ENCODE results near the gene TUBA4B.

Gene TUBA4B

GRCh38 chr2:219252900-219253752 is at the start of gene TUBA4B:
Gene TUBA4B (plus strand): TSS chr2:219253243. CDS start chr2:219253408, 165 bp downstream.
- H3K4me1 ChIP-seq (ENCODE audit: control insufficient read depth in 2 of 2, insufficient read depth in 2 of 2, low read length in 2 of 2) = peaks cover 49 to 53% of the 10 kb centered on the region in 2 donors
- H3K9ac ChIP-seq (ENCODE audit: low read depth in 1 of 2, low read length in 2 of 2) = peak within 1 kb of the TSS; percentile 86 to 88
- peaks cover 11 to 18% of the 10 kb centered on the region in 2 donors for H3K36me3 ChIP-seq (ENCODE audit: control insufficient read depth in 2 of 2, insufficient read depth in 2 of 2, low read length in 2 of 2)
- H3K27me3 ChIP-seq (ENCODE audit: control insufficient read depth in 2 of 2, insufficient read depth in 2 of 2, low read length in 2 of 2) = no peaks in the 10 kb centered on the region
- H3K9me3 ChIP-seq (ENCODE audit: control insufficient read depth in 2 of 2, low read length in 2 of 2) = no peaks in the 10 kb centered on the region
- H3K27ac ChIP-seq (ENCODE audit: low read depth in 2 of 2, low read length in 2 of 2) = peak within 1 kb of the TSS; percentile 67 to 89
- peak within 1 kb of the TSS; percentile 68 to 89 for H3K4me3 ChIP-seq (ENCODE audit: low read length in 2 of 2)

GRCh38 chr2:219204425-219205164 is 48.4 kb upstream of the TUBA4B start:
- H3K9ac ChIP-seq (ENCODE audit: low read depth in 1 of 2, low read length in 2 of 2) = no peak overlapping the region
- no peak overlapping the region for H3K4me3 ChIP-seq (ENCODE audit: low read length in 2 of 2)
- H3K9me3 ChIP-seq (ENCODE audit: control insufficient read depth in 2 of 2, low read length in 2 of 2) = no peaks in the 10 kb centered on the region
- peaks cover 16 to 19% of the 10 kb centered on the region in 2 donors for H3K4me1 ChIP-seq (ENCODE audit: control insufficient read depth in 2 of 2, insufficient read depth in 2 of 2, low read length in 2 of 2)
- H3K36me3 ChIP-seq (ENCODE audit: control insufficient read depth in 2 of 2, insufficient read depth in 2 of 2, low read length in 2 of 2) = peaks cover 13 to 16% of the 10 kb centered on the region in 2 donors
- no peaks in the 10 kb centered on the region for H3K27me3 ChIP-seq (ENCODE audit: control insufficient read depth in 2 of 2, insufficient read depth in 2 of 2, low read length in 2 of 2)
- H3K27ac ChIP-seq (ENCODE audit: low read depth in 2 of 2, low read length in 2 of 2) = no peak overlapping the region

- Histone ChIP-seq H3K4me1 (ENCODE audit: control insufficient read depth in 2 of 2, insufficient read depth in 2 of 2, low read length in 2 of 2) (peaks cover 16 to 19% of the 10 kb centered on the region in 2 donors), H3K27me3 (ENCODE audit: control insufficient read depth in 2 of 2, insufficient read depth in 2 of 2, low read length in 2 of 2) (no peaks in the 10 kb centered on the region), H3K9ac (ENCODE audit: low read depth in 1 of 2, low read length in 2 of 2) (no peak overlapping the region), H3K36me3 (ENCODE audit: control insufficient read depth in 2 of 2, insufficient read depth in 2 of 2, low read length in 2 of 2) (peaks cover 17 to 18% of the 10 kb centered on the region in 2 donors), H3K27ac (ENCODE audit: low read depth in 2 of 2, low read length in 2 of 2) (no peak overlapping the region), H3K4me3 (ENCODE audit: low read length in 2 of 2) (no peak overlapping the region), H3K9me3 (ENCODE audit: control insufficient read depth in 2 of 2, low read length in 2 of 2) (no peaks in the 10 kb centered on the region)
These were observed 47.9 kb upstream of the TUBA4B start for GRCh38 chr2:219205165-219205538.

- peak overlapping the region; percentile 71 to 93 for H3K4me3 ChIP-seq (ENCODE audit: low read length in 2 of 2)
- peak overlapping the region; percentile 92 to 98 for H3K9ac ChIP-seq (ENCODE audit: low read depth in 1 of 2, low read length in 2 of 2)
These were observed 47.1 kb upstream of the TUBA4B start for GRCh38 chr2:219205981-219206327.

GRCh38 chr2:219206328-219207133 is 46.5 kb upstream of the TUBA4B start, which contains the start of gene ZFAND2B:
Gene ZFAND2B (plus strand): TSS chr2:219206782. CDS start chr2:219206988, 206 bp downstream.
- H3K27ac ChIP-seq (ENCODE audit: low read depth in 2 of 2, low read length in 2 of 2) = peak within 1 kb of the TSS; percentile 94 to 98
- peak within 1 kb of the TSS; percentile 92 to 98 for H3K9ac ChIP-seq (ENCODE audit: low read depth in 1 of 2, low read length in 2 of 2)
- H3K27me3 ChIP-seq (ENCODE audit: control insufficient read depth in 2 of 2, insufficient read depth in 2 of 2, low read length in 2 of 2) = no peaks in the 10 kb centered on the region
- H3K4me3 ChIP-seq (ENCODE audit: low read length in 2 of 2) = peak within 1 kb of the TSS; percentile 71 to 93
- H3K36me3 ChIP-seq (ENCODE audit: control insufficient read depth in 2 of 2, insufficient read depth in 2 of 2, low read length in 2 of 2) = peaks cover 18 to 28% of the 10 kb centered on the region in 2 donors
- peaks cover 16 to 19% of the 10 kb centered on the region in 2 donors for H3K4me1 ChIP-seq (ENCODE audit: control insufficient read depth in 2 of 2, insufficient read depth in 2 of 2, low read length in 2 of 2)
- H3K9me3 ChIP-seq (ENCODE audit: control insufficient read depth in 2 of 2, low read length in 2 of 2) = no peaks in the 10 kb centered on the region

More at GRCh38 chr2:219205981-219206327, 47.1 kb upstream of the TUBA4B start:
- peaks cover 16 to 19% of the 10 kb centered on the region in 2 donors for H3K4me1 ChIP-seq (ENCODE audit: control insufficient read depth in 2 of 2, insufficient read depth in 2 of 2, low read length in 2 of 2)
- peak overlapping the region; percentile 94 to 98 for H3K27ac ChIP-seq (ENCODE audit: low read depth in 2 of 2, low read length in 2 of 2)
- H3K9me3 ChIP-seq (ENCODE audit: control insufficient read depth in 2 of 2, low read length in 2 of 2) = no peaks in the 10 kb centered on the region
- no peaks in the 10 kb centered on the region for H3K27me3 ChIP-seq (ENCODE audit: control insufficient read depth in 2 of 2, insufficient read depth in 2 of 2, low read length in 2 of 2)
- H3K36me3 ChIP-seq (ENCODE audit: control insufficient read depth in 2 of 2, insufficient read depth in 2 of 2, low read length in 2 of 2) = peaks cover 18 to 25% of the 10 kb centered on the region in 2 donors

GRCh38 chr2:219207134-219207883 is 45.7 kb upstream of the TUBA4B start:
- peaks cover 18 to 28% of the 10 kb centered on the region in 2 donors for H3K36me3 ChIP-seq (ENCODE audit: control insufficient read depth in 2 of 2, insufficient read depth in 2 of 2, low read length in 2 of 2)
- H3K27me3 ChIP-seq (ENCODE audit: control insufficient read depth in 2 of 2, insufficient read depth in 2 of 2, low read length in 2 of 2) = no peaks in the 10 kb centered on the region
- H3K9ac ChIP-seq (ENCODE audit: low read depth in 1 of 2, low read length in 2 of 2) = peak overlapping the region; percentile 38 to 67
- no peaks in the 10 kb centered on the region for H3K9me3 ChIP-seq (ENCODE audit: control insufficient read depth in 2 of 2, low read length in 2 of 2)
- peak overlapping the region; percentile 56 to 79 for H3K4me3 ChIP-seq (ENCODE audit: low read length in 2 of 2)
- peaks cover 16 to 19% of the 10 kb centered on the region in 2 donors for H3K4me1 ChIP-seq (ENCODE audit: control insufficient read depth in 2 of 2, insufficient read depth in 2 of 2, low read length in 2 of 2)
- peak overlapping the region; percentile 94 to 98 for H3K27ac ChIP-seq (ENCODE audit: low read depth in 2 of 2, low read length in 2 of 2)

- Histone ChIP-seq H3K27me3 (ENCODE audit: control insufficient read depth in 2 of 2, insufficient read depth in 2 of 2, low read length in 2 of 2) (no peaks in the 10 kb centered on the region), H3K27ac (ENCODE audit: low read depth in 2 of 2, low read length in 2 of 2) (no peak overlapping the region), H3K9ac (ENCODE audit: low read depth in 1 of 2, low read length in 2 of 2) (peak overlapping the region in 1 of 2 donors; percentile 67), H3K9me3 (ENCODE audit: control insufficient read depth in 2 of 2, low read length in 2 of 2) (no peaks in the 10 kb centered on the region), H3K36me3 (ENCODE audit: control insufficient read depth in 2 of 2, insufficient read depth in 2 of 2, low read length in 2 of 2) (peaks cover 23 to 29% of the 10 kb centered on the region in 2 donors), H3K4me3 (ENCODE audit: low read length in 2 of 2) (peak overlapping the region in 1 of 2 donors; percentile 79), H3K4me1 (ENCODE audit: control insufficient read depth in 2 of 2, insufficient read depth in 2 of 2, low read length in 2 of 2) (peaks cover 16 to 19% of the 10 kb centered on the region in 2 donors)
These were observed 44.9 kb upstream of the TUBA4B start for GRCh38 chr2:219207884-219208740.

GRCh38 chr2:219209236-219210195 is 43.5 kb upstream of the TUBA4B start:
- Histone ChIP-seq H3K27me3 (ENCODE audit: control insufficient read depth in 2 of 2, insufficient read depth in 2 of 2, low read length in 2 of 2) (no peaks in the 10 kb centered on the region), H3K9me3 (ENCODE audit: control insufficient read depth in 2 of 2, low read length in 2 of 2) (no peaks in the 10 kb centered on the region), H3K4me3 (ENCODE audit: low read length in 2 of 2) (no peak overlapping the region), H3K27ac (ENCODE audit: low read depth in 2 of 2, low read length in 2 of 2) (peak overlapping the region in 1 of 2 donors; percentile 23), H3K36me3 (ENCODE audit: control insufficient read depth in 2 of 2, insufficient read depth in 2 of 2, low read length in 2 of 2) (peaks cover 26 to 32% of the 10 kb centered on the region in 2 donors), H3K9ac (ENCODE audit: low read depth in 1 of 2, low read length in 2 of 2) (no peak overlapping the region), H3K4me1 (ENCODE audit: control insufficient read depth in 2 of 2, insufficient read depth in 2 of 2, low read length in 2 of 2) (peaks cover 16 to 19% of the 10 kb centered on the region in 2 donors)

All from mucosa of rectum (tissue), 2 donors.